ENCODE measurements around the gene STYK1. TPM values are rescaled to one million over a fixed set of nuclear protein-coding genes. Genes with fewer than 3 reads are reported as not detected.

STYK1 gene
- total and polyA plus RNA-seq, 7 donors = 0.16 to 14.1 (median 3.7) TPM; not detected in 1

GRCh38 chr12:10717410-10717809, 43.6 kb upstream of the STYK1 start:
- peak overlapping the region; percentile 69 to 99 (median 84) for H3K27ac ChIP-seq
- H3K4me3 ChIP-seq = peak overlapping the region in 1 of 4 donors; percentile 15
- H3K4me1 ChIP-seq = peaks cover 0 to 58% (median 52%) of the 10 kb centered on the region in 4 donors
- peaks cover 7 to 41% (median 20%) of the 10 kb centered on the region in 4 donors for H3K36me3 ChIP-seq
- no peak for DNase-seq
- intact Hi-C loops (cut with DNase I) = no loop called here
- H3K27me3 ChIP-seq = no peaks in the 10 kb centered on the region
- no peaks in the 10 kb centered on the region for H3K9me3 ChIP-seq
- TF ChIP-seq POLR2AphosphoS5 (IDR thresholded peaks at IDR 0.05) (no peak), EP300 (IDR thresholded peaks at IDR 0.05) (no peak), CTCF (IDR thresholded peaks at IDR 0.05) (no peak)
- WGBS, 2 donors = 65 to 75% methylated on average over 2 of the region's 2 CpGs

- Histone ChIP-seq H3K27ac (peak overlapping the region; percentile 69 to 99 (median 84)), H3K4me1 (peaks cover 0 to 58% (median 52%) of the 10 kb centered on the region in 4 donors), H3K36me3 (peaks cover 11 to 47% (median 26%) of the 10 kb centered on the region in 4 donors), H3K27me3 (no peaks in the 10 kb centered on the region), H3K4me3 (peak overlapping the region in 1 of 4 donors; percentile 15), H3K9me3 (no peaks in the 10 kb centered on the region)
- DNase-seq = peak; percentile 90
- intact Hi-C loops (cut with DNase I) = no loop called here
- 23 to 51% methylated on average over 6 of the region's 6 CpGs for WGBS, 2 donors
- TF ChIP-seq POLR2AphosphoS5 (IDR thresholded peaks at IDR 0.05) (peak in 3 of 4 donors; percentile 47 to 87 (median 60)), CTCF (IDR thresholded peaks at IDR 0.05) (no peak)
Observed at GRCh38 chr12:10716704-10717315, 43.0 kb upstream of the STYK1 start.

GRCh38 chr12:10716277-10716676, 42.4 kb upstream of the STYK1 start:
- H3K36me3 ChIP-seq = peaks cover 11 to 53% (median 30%) of the 10 kb centered on the region in 4 donors
- no peak for DNase-seq
- peak overlapping the region in 1 of 4 donors; percentile 15 for H3K4me3 ChIP-seq
- H3K9me3 ChIP-seq = no peaks in the 10 kb centered on the region
- intact Hi-C loops (cut with DNase I) = no loop called here
- H3K27ac ChIP-seq = peak overlapping the region; percentile 69 to 99 (median 84)
- no peaks in the 10 kb centered on the region for H3K27me3 ChIP-seq
- peaks cover 0 to 54% (median 52%) of the 10 kb centered on the region in 4 donors for H3K4me1 ChIP-seq
- 70 to 72% methylated on average over 4 of the region's 4 CpGs for WGBS, 2 donors
- TF ChIP-seq POLR2A (IDR thresholded peaks at IDR 0.05) (no peak), CTCF (IDR thresholded peaks at IDR 0.05) (no peak), POLR2AphosphoS5 (IDR thresholded peaks at IDR 0.05) (no peak), EP300 (IDR thresholded peaks at IDR 0.05) (no peak)

GRCh38 chr12:10715491-10715890, 41.6 kb upstream of the STYK1 start:
- TF ChIP-seq CTCF (IDR thresholded peaks at IDR 0.05) = no peak
- TF ChIP-seq POLR2A (IDR thresholded peaks at IDR 0.05) = no peak
- TF ChIP-seq POLR2AphosphoS5 (IDR thresholded peaks at IDR 0.05) = no peak
- TF ChIP-seq EP300 (IDR thresholded peaks at IDR 0.05) = no peak
- Histone ChIP-seq H3K4me1 (peaks cover 0 to 46% (median 45%) of the 10 kb centered on the region in 4 donors), H3K27ac (peak overlapping the region in 2 of 4 donors; percentile 96 to 99)

More at GRCh38 chr12:10715491-10715890, 41.6 kb upstream of the STYK1 start:
- no peak for DNase-seq
- intact Hi-C loops (cut with DNase I) = no loop called here
- Histone ChIP-seq H3K4me3 (no peak overlapping the region), H3K36me3 (peaks cover 11 to 60% (median 31%) of the 10 kb centered on the region in 4 donors), H3K27me3 (no peaks in the 10 kb centered on the region), H3K9me3 (no peaks in the 10 kb centered on the region)
- WGBS, 2 donors = 76 to 94% methylated on average over 6 of the region's 6 CpGs
